ENCODE results near the gene SPTLC2.

- TF ChIP-seq CREB1 (IDR thresholded peaks at IDR 0.05) (no peak), SP2 (IDR thresholded peaks at IDR 0.05; ENCODE audit: low read length) (no peak), CTCF (IDR thresholded peaks at IDR 0.05; ENCODE audit: control extremely low read depth in 1 of 3, insufficient read depth in 1 of 3, low read depth in 1 of 3, low read length in 3 of 3) (no peak), SIN3A (conservative IDR thresholded peaks at IDR 0.05 in 1 of 2, IDR thresholded peaks at IDR 0.05 in 1 of 2; ENCODE audit: low read depth in 1 of 2, low read length in 2 of 2) (no peak), JUND (IDR thresholded peaks at IDR 0.05; ENCODE audit: low read length) (no peak), NRF1 (IDR thresholded peaks at IDR 0.05; ENCODE audit: low read depth, low read length) (no peak), RBBP5 (IDR thresholded peaks at IDR 0.05; ENCODE audit: borderline replicate concordance, low read depth, low read length) (no peak), BACH1 (IDR thresholded peaks at IDR 0.05; ENCODE audit: low read length) (no peak), HDAC6 (IDR thresholded peaks at IDR 0.05; ENCODE audit: low read depth, low read length) (no peak)
These were observed 13.4 kb downstream of the SPTLC2 start for GRCh38 chr14:77603031-77603430.
